Epithelial cell of proximal tubule (primary cell): ENCODE measurements around the gene INO80B. TPM values are rescaled to one million over a fixed set of nuclear protein-coding genes. Genes with fewer than 3 reads are reported as not detected.

ENCODE experiments used
- DNase-seq: peaks from one replicate; pipeline ENCODE4 v3.0.0-alpha.2; 2011; ENCODE audit warnings: low read depth
- H3K4me3 ChIP-seq: 2 replicates; pipeline ENCODE4 v1.5.1; 2011; ENCODE audit warnings: low read depth, mild to moderate bottlenecking, low read length
- total RNA-seq: library from RNA; depleted of rRNA; stranded (reverse); fragments of >200 nt; gene quantifications from 2 replicates; pipeline ENCODE4 v1.2.3, GENCODE V29; 2015
- TF ChIP-seq, protein P1 (sequence below): conservative IDR thresholded peaks from 2 replicates; pipeline ENCODE4 v1.5.1; 2012; ENCODE audit warnings: low read depth, mild to moderate bottlenecking, low read length

Gene INO80B
- total RNA-seq, 1 donor from 2014 or later: 5.3 TPM

DNA sequence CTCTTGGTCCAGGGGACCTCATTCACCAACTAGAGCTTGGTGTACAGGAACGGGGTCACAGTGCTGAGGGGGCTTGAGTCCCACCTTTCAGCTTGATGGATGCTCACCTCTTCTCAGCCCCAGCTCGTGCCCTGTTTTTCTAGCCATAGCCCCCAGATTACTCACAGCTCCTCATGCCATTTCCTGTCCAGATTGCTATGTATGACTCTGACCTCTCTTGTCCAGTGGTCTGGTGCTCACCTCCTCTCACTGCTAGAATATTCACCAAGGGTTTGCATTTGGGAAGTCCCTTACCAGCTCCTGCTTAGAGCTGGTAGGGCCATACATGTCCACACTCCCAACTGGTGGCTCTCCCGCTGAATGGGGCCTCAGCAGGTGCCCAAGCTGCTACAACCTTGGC, 38.7 kb downstream of the INO80B start:
- DNase-seq: no peak
- TF ChIP-seq, protein P1, sequence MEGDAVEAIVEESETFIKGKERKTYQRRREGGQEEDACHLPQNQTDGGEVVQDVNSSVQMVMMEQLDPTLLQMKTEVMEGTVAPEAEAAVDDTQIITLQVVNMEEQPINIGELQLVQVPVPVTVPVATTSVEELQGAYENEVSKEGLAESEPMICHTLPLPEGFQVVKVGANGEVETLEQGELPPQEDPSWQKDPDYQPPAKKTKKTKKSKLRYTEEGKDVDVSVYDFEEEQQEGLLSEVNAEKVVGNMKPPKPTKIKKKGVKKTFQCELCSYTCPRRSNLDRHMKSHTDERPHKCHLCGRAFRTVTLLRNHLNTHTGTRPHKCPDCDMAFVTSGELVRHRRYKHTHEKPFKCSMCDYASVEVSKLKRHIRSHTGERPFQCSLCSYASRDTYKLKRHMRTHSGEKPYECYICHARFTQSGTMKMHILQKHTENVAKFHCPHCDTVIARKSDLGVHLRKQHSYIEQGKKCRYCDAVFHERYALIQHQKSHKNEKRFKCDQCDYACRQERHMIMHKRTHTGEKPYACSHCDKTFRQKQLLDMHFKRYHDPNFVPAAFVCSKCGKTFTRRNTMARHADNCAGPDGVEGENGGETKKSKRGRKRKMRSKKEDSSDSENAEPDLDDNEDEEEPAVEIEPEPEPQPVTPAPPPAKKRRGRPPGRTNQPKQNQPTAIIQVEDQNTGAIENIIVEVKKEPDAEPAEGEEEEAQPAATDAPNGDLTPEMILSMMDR: no peak

GRCh38 chr2:74495440-74495839, 40.6 kb downstream of the INO80B start:
- no peak for DNase-seq

More for the DNA sequence above, 38.7 kb downstream of the INO80B start:
- H3K4me3 ChIP-seq: no peak overlapping the region

DNA sequence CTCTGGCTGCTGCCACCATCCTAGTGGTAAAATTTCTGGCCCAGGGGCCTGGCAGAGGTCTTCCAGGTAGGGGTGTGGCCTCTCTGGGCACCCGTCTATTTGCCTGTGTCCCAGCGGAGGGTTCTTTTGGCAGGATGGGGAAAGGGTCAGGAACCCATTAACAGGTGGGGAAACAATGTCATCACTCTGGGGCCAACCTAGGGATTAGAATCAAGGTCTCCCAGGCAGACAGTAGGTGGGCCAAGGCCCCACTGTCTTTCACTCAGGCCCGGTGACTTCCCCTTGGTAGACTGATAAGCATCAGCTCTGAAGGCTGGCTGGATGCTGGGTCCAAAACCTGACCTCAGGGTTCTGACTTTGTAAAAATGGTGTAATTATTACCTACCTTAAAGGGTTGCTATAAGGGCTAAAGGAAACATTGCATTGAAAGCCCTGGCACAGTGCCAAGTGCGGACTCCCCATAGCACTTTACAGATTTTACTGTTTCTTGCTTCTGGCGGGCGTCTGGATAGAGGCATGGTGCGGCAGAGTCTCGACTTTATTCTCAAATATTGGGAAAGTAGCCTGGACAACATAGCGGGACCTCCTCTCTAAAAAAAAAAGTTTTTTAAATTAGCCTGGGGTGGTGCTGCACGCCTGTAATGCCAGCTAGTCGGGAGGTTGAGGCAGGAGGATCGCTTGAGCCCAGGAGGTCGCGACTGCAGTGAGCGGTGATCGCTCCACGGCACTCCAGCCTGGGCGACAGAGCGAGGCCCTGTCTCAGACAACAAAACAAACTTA, 42.3 kb downstream of the INO80B start:
- H3K4me3 ChIP-seq: no peak overlapping the region
- TF ChIP-seq, protein P1: no peak
- DNase-seq: no peak

More at GRCh38 chr2:74495440-74495839, 40.6 kb downstream of the INO80B start:
- TF ChIP-seq, protein P1: no peak
- H3K4me3 ChIP-seq: no peak overlapping the region

GRCh38 chr2:74497777-74498499, 43.1 kb downstream of the INO80B start:
- H3K4me3 ChIP-seq: peak overlapping the region; percentile 47
- no peak for DNase-seq
- TF ChIP-seq, protein P1: no peak

DNA sequence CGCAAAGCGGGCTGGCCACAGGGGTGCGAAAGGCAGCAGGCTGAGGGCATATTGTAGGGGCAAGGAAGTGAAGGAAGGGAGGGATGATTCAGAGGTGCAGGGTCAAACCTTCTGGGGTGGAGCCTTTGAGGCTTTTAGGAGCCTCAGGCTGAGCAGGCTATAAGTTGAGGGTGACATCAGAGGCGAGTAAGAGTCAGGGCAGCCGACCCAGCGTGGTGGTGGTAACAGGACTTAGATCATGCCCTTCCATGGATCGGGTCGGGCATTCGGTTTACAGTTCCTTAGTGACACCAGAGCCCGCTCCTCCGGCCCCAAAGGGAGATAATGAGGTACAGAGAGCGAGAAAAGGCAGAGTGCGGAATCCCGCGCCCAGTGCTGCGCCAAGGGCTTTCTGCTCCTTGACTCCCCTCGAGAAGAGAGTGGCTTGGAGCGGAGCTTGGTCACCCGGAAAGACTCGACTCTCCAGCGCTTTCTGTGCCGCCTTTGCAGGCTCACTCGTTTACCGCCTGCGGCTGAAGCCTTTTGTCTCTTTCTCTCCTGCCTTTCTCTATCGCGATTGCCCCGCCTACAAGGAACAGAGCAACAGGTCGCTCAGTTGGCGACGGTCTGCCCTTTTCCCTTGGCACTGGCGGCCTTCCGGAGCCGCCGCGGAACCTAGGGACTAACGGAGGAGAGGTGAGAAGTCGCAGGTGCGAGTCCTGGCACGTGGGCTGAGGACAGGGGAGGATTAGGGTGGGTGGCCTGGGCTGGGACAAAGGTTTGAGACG, 43.8 kb downstream of the INO80B start:
- H3K4me3 ChIP-seq: peak overlapping the region; percentile 47
- DNase-seq: no peak
- TF ChIP-seq, protein P1: no peak

GRCh38 chr2:74499267-74499939, 44.5 kb downstream of the INO80B start, which contains the start of gene LBX2:
TSS of gene LBX2 (minus strand) at chr2:74499603. CDS start at chr2:74499537, 66 bp downstream.
- TF ChIP-seq, protein P1: no peak
- DNase-seq: no peak
- peak within 1 kb of the TSS; percentile 47 for H3K4me3 ChIP-seq
